Measurements from ENCODE around the gene AKT2. TPM values are rescaled to one million over a fixed set of nuclear protein-coding genes. Genes with fewer than 3 reads are reported as not detected.

AKT2 gene
- total and polyA plus RNA-seq, 2 of the 8 experiments (the other 6 are each of a cell fraction or from before 2014, with no cell fraction given), result 151 to 183 TPM

GRCh38 chr19:40331052-40331451, 45.9 kb upstream of the AKT2 start:
- Histone ChIP-seq H3K79me1 (ENCODE audit: low read depth, low read length) (no peaks in the 10 kb centered on the region), H3K36me3 (ENCODE audit: control insufficient read depth in 2 of 4, insufficient read depth in 4 of 4, low read length in 3 of 4) (peaks cover under 1 to 20% (median 11%) of the 10 kb centered on the region in 4 experiments), H2BK15ac (ENCODE audit: low read length) (no peak overlapping the region), H3K9me3 (ENCODE audit: insufficient read depth in 2 of 2, low read depth in 1 of 2, low read length in 1 of 2) (no peaks in the 10 kb centered on the region), H4K8ac (ENCODE audit: extremely low read depth, insufficient read depth, low read length) (peak overlapping the region; percentile 25; the same call in 1 of the 2 replicates), H3K4me3 (ENCODE audit: extremely low read depth in 1 of 4, insufficient read depth in 2 of 4, low read depth in 3 of 4, low read length in 4 of 4) (no peak overlapping the region), H2BK5ac (ENCODE audit: low read depth, low read length) (0 out of 2 replicates have a peak overlapping the region, but pooled peaks have one; percentile 27), H3K9ac (replicated peaks in 1 of 4; ENCODE audit: extremely low read depth in 1 of 4, low read depth in 3 of 4, low read length in 3 of 4) (no peak overlapping the region), H2AK5ac (ENCODE audit: low read depth, low read length) (no peak overlapping the region), H2BK12ac (ENCODE audit: low read depth, low read length) (no peak overlapping the region), H4K91ac (replicated peaks; ENCODE audit: insufficient read length, low read length) (no peak overlapping the region), H4K5ac (ENCODE audit: insufficient read length, low read depth, low read length) (no peak overlapping the region), H3K4me1 (replicated peaks in 1 of 4; ENCODE audit: control insufficient read depth in 3 of 4, insufficient read depth in 4 of 4, low read length in 3 of 4) (0 out of 7 replicates have a peak, but pooled peaks cover 0 to 3% (median 0%) of the 10 kb centered on the region in 4 experiments), H3K79me2 (ENCODE audit: control insufficient read depth in 1 of 2, insufficient read depth in 2 of 2, low read length in 2 of 2) (no peaks in the 10 kb centered on the region), H2BK20ac (ENCODE audit: low read length) (no peak overlapping the region), H3K14ac (ENCODE audit: insufficient read length) (no peak overlapping the region), H2AFZ (ENCODE audit: low read length) (no peak overlapping the region), H3K4me2 (ENCODE audit: insufficient read depth in 1 of 2, low read depth in 2 of 2, low read length in 2 of 2) (no peak overlapping the region), H3K23ac (ENCODE audit: insufficient read length) (no peak overlapping the region), H3K18ac (ENCODE audit: extremely low read depth, low read length) (no peak overlapping the region), H3K4ac (replicated peaks; ENCODE audit: insufficient read length, low read depth, low read length) (no peak overlapping the region), H4K20me1 (replicated peaks in 1 of 2; ENCODE audit: control insufficient read depth in 1 of 2, insufficient read depth in 2 of 2, low read length in 2 of 2) (peaks cover 0 to 2% of the 10 kb centered on the region in 2 experiments), H3K27ac (ENCODE audit: low read depth, low read length) (0 out of 2 replicates have a peak overlapping the region, but pooled peaks have one; percentile 3), H3K23me2 (ENCODE audit: low read depth, low read length) (no peaks in the 10 kb centered on the region), H3K56ac (replicated peaks; ENCODE audit: insufficient read length, low read depth, low read length) (no peak overlapping the region), H3K27me3 (replicated peaks in 1 of 4; ENCODE audit: control insufficient read depth in 3 of 4, extremely low read depth in 1 of 4, insufficient read depth in 3 of 4, low read length in 3 of 4) (no peaks in the 10 kb centered on the region), H2BK120ac (replicated peaks; ENCODE audit: low read depth, low read length) (no peak overlapping the region)
- FAIRE-seq (no peak), DNase-seq (ENCODE audit: low read depth in 1 of 2, low spot score in 2 of 2) (no peak)
- 80% methylated on average over 5 of the region's 5 CpGs; no CpG with 5 or more reads in 1 of the 2 experiments for WGBS, 2 experiments (ENCODE audit: extremely low coverage in 1 of 2, insufficient coverage in 1 of 2, insufficient read length in 1 of 2, insufficient replicate concordance in 2 of 2, low coverage in 1 of 2, low lambda C conversion rate in 2 of 2, missing lambda C conversion rate in 1 of 2)
- CTCF ChIA-PET (ENCODE audit: partially characterized antibody), result interaction anchor here (0.6 to 1.0 kb wide), 4 partner anchors 24 to 75 kb away, joined by 3 to 4 read pairs (median 3); no protein-coding TSS in a partner anchor
- POLR2A ChIA-PET (ENCODE audit: partially characterized antibody), result interaction anchor here (1.3 to 1.4 kb wide), 2 partner anchors 10 to 48 kb away, joined by 3 to 4 read pairs; no protein-coding TSS in a partner anchor
- no peak for TF ChIP-seq E2F6 (IDR thresholded peaks at IDR 0.05)
- TF ChIP-seq KDM5A (IDR thresholded peaks at IDR 0.05; ENCODE audit: low read length), result no peak
- no peak for TF ChIP-seq SRF (IDR thresholded peaks at IDR 0.05; ENCODE audit: low read depth, low read length)
- no peak for TF ChIP-seq RAD21 (IDR thresholded peaks at IDR 0.05 in 1 of 2, conservative IDR thresholded peaks at IDR 0.05 in 1 of 2; ENCODE audit: low read depth in 2 of 2, low read length in 2 of 2)

Data from H1 (cell line).